ENCODE results near the gene ADGRB2.

The ADGRB2 gene

DNA sequence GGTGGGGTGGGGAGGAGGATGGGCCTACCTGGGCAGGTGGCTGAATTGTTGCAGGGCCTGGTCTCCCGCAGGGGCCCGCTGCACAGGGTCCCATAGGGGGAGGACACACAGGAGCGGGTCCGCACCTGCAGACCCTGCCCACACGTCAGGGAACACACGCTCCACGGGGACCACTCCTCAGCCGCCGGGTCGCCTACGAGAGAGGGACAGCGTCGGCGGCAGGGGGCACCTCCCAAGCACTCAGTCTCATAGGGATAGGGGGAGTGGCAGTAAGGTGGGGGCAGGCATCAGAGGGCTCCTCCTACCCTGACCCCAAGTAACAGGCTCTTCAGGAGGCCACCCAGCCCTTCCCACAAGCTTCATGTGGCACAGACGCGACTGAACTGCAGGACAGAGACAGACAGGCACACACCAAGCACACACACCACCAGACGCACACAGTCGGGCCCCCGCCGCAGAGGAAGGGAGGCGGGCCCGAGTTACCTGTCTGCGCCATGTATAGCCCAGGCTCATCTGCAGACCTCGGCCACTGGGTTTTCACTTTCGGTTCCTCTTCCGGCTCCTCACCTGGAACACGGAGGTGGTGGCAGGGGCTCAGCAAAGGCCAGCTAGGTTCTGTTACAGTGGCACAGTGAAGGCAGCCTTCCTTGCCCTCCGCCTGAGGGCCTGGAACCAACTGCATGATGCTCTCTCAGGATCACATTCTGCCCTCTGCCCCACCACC, 19.8 kb downstream of the ADGRB2 start:
- Histone ChIP-seq H3K9me3 (no peaks in the 10 kb centered on the region), H3K4me1 (ENCODE audit: control insufficient read depth in 1 of 2, insufficient read depth in 1 of 2, low read depth in 1 of 2, low read length in 1 of 2) (no peaks in the 10 kb centered on the region), H3K27me3 (peaks cover 29% of the 10 kb centered on the region), H3K4me3 (ENCODE audit: low read depth in 1 of 2, low read length in 1 of 2) (no peak overlapping the region), H3K27ac (no peak overlapping the region), H3K36me3 (no peaks in the 10 kb centered on the region)
- TF ChIP-seq, protein P1, sequence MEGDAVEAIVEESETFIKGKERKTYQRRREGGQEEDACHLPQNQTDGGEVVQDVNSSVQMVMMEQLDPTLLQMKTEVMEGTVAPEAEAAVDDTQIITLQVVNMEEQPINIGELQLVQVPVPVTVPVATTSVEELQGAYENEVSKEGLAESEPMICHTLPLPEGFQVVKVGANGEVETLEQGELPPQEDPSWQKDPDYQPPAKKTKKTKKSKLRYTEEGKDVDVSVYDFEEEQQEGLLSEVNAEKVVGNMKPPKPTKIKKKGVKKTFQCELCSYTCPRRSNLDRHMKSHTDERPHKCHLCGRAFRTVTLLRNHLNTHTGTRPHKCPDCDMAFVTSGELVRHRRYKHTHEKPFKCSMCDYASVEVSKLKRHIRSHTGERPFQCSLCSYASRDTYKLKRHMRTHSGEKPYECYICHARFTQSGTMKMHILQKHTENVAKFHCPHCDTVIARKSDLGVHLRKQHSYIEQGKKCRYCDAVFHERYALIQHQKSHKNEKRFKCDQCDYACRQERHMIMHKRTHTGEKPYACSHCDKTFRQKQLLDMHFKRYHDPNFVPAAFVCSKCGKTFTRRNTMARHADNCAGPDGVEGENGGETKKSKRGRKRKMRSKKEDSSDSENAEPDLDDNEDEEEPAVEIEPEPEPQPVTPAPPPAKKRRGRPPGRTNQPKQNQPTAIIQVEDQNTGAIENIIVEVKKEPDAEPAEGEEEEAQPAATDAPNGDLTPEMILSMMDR (IDR thresholded peaks at IDR 0.05) = no peak

DNA sequence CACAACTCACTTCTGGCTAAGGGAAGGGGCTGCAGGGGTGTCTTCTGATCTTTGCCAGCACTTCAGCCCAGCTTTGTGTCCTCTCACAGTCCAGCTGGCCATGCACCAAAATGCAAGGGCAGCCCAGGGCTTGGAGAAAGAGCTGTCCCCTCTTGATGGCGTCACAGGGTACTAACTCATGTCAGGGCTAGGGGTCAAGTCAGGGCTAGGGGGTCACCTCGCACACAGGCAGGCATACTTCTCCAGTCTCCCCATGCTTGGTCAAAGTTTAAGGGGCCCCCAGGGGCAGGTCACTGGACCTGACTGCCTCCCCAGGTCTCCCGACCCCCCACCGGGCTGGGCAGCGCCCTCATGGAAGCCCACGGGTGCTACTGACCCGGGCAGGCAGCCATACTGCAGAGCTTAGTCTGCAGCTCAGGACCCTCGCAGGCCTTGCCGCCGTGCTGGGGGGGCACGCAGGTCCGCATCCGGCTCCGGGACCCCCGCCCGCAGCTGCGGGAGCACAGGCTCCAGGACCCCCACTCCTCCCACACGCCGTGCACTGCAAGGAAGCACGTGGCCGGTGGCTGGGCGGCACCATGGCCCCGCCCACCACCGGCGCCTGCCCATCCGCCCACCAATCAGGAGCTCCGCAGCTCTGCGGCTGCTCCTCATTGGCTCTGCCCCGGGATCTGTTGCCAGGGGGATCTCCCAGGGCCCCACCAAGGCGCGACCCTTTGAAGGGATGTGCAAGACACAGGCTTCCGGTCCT, 21.5 kb downstream of the ADGRB2 start:
- H3K36me3 ChIP-seq = no peaks in the 10 kb centered on the region
- peaks cover 27% of the 10 kb centered on the region for H3K27me3 ChIP-seq
- no peaks in the 10 kb centered on the region for H3K4me1 ChIP-seq (ENCODE audit: control insufficient read depth in 1 of 2, insufficient read depth in 1 of 2, low read depth in 1 of 2, low read length in 1 of 2)
- TF ChIP-seq, protein P1 (IDR thresholded peaks at IDR 0.05) = no peak
- H3K9me3 ChIP-seq = no peaks in the 10 kb centered on the region
- no peak overlapping the region for H3K4me3 ChIP-seq (ENCODE audit: low read depth in 1 of 2, low read length in 1 of 2)
- H3K27ac ChIP-seq = no peak overlapping the region

DNA sequence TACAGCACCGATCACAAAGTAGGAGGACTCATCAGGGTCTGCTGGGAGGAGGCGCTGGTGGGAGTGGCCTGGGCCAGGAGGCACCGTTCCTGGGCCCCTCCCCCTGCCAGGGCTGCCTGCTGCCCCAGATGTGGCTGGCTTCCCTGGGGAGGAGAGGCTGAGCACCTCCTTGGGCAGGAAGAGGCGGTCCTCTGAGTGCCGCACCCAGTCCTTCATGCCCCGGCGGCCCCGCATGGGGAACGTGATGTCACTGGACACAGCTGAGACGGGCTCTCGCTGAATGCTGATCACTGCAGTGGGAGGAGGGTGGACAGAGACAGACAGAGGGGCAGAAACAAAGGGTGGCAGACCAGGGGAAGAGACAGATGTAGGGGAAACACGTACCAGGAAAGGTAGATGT, 24.8 kb downstream of the ADGRB2 start:
- H3K9me3 ChIP-seq = no peaks in the 10 kb centered on the region
- TF ChIP-seq, protein P1 (IDR thresholded peaks at IDR 0.05) = no peak
- H3K4me3 ChIP-seq (ENCODE audit: low read depth in 1 of 2, low read length in 1 of 2) = no peak overlapping the region
- H3K27ac ChIP-seq = no peak overlapping the region
- peaks cover 19% of the 10 kb centered on the region for H3K27me3 ChIP-seq
- H3K4me1 ChIP-seq (ENCODE audit: control insufficient read depth in 1 of 2, insufficient read depth in 1 of 2, low read depth in 1 of 2, low read length in 1 of 2) = no peaks in the 10 kb centered on the region
- H3K36me3 ChIP-seq = no peaks in the 10 kb centered on the region

DNA sequence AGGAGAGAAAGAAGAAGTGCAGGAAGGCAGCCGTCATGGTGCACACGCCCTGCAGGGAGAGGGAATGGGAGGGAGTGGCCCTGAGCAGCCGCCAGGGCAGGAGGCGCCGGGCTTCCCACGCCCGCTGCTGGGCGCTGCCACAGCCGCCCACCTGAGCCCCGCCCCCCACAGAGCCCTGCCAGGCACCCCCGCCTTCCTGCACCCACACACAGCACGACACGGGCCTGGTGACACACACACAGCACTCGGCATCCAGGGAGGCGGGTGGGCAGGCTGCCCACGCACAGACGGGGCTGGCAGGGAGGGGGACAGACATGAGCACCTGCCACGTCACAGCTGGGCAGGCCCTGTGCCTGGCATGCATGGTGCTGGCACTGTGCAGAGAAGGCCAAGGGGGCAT, 27.5 kb downstream of the ADGRB2 start:
- Histone ChIP-seq H3K4me3 (ENCODE audit: low read depth in 1 of 2, low read length in 1 of 2) (no peak overlapping the region), H3K4me1 (ENCODE audit: control insufficient read depth in 1 of 2, insufficient read depth in 1 of 2, low read depth in 1 of 2, low read length in 1 of 2) (no peaks in the 10 kb centered on the region), H3K27ac (no peak overlapping the region), H3K9me3 (no peaks in the 10 kb centered on the region), H3K36me3 (no peaks in the 10 kb centered on the region), H3K27me3 (peaks cover 24% of the 10 kb centered on the region)
- TF ChIP-seq, protein P1 (IDR thresholded peaks at IDR 0.05) = no peak

DNA sequence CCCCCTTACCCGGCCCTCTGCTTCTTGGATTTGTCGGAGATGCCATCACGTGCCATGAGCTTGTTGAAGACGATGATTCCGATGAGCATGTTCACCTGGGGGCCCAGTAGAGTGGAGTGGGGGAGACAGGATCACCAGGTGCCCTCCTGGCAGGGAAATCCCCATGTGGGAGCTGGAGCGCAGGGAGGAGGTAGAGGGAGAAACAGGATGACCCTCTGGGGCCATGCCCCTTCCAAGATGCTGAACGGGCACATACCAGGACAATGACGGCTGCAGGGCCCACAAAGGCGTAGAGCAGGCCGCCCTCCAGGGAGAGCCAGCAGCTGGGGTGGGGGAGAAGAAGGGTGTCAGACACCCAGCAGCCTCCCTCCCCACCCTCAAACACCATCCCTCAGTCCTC, 28.6 kb downstream of the ADGRB2 start:
- no peaks in the 10 kb centered on the region for H3K4me1 ChIP-seq (ENCODE audit: control insufficient read depth in 1 of 2, insufficient read depth in 1 of 2, low read depth in 1 of 2, low read length in 1 of 2)
- TF ChIP-seq, protein P1 (IDR thresholded peaks at IDR 0.05) = no peak
- H3K27ac ChIP-seq = no peak overlapping the region
- no peaks in the 10 kb centered on the region for H3K36me3 ChIP-seq
- no peaks in the 10 kb centered on the region for H3K9me3 ChIP-seq
- H3K27me3 ChIP-seq = peaks cover 24% of the 10 kb centered on the region
- H3K4me3 ChIP-seq (ENCODE audit: low read depth in 1 of 2, low read length in 1 of 2) = no peak overlapping the region

All from neutrophil (primary cell).